Measurements from ENCODE around the gene OR10R2.
"Not testable (repeated sequence)": the region's sequence is repeated elsewhere in the genome, so short reads cannot be mapped to it uniquely, and the experiment has no call there.

OR10R2 gene

GRCh38 chr1:158471920-158472319 is at the start of gene OR10R2:
OR10R2 (plus strand) TSS chr1:158472220; CDS start chr1:158472326, 106 bp downstream.
- DNase-seq (ENCODE audit: low read depth): no peak

- no peak for DNase-seq (ENCODE audit: low read depth)
These were observed 47.0 kb upstream of the OR10R2 start for GRCh38 chr1:158425027-158425426.

GRCh38 chr1:158426137-158426536 is 45.9 kb upstream of the OR10R2 start, which contains the start of gene OR10K2:
OR10K2 (minus strand) TSS chr1:158426237; CDS start chr1:158420866, 5,371 bp downstream.
- DNase-seq (ENCODE audit: low read depth): no peak

GRCh38 chr1:158430163-158430562 is 41.9 kb upstream of the OR10R2 start:
- DNase-seq (ENCODE audit: low read depth): not testable (repeated sequence)

GRCh38 chr1:158434741-158435140 is 37.3 kb upstream of the OR10R2 start:
- DNase-seq (ENCODE audit: low read depth): no peak

GRCh38 chr1:158445376-158445775 is 26.6 kb upstream of the OR10R2 start:
- no peak for DNase-seq (ENCODE audit: low read depth)

GRCh38 chr1:158454537-158454936 is 17.5 kb upstream of the OR10R2 start:
- DNase-seq (ENCODE audit: low read depth): no peak

GRCh38 chr1:158457246-158457645 is 14.8 kb upstream of the OR10R2 start:
- no peak for DNase-seq (ENCODE audit: low read depth)

- no peak for DNase-seq (ENCODE audit: low read depth)
These were observed 13.8 kb upstream of the OR10R2 start for GRCh38 chr1:158458263-158458662.

GRCh38 chr1:158461534-158461933 is 10.5 kb upstream of the OR10R2 start, which contains the start of gene OR10K1:
OR10K1 (plus strand) TSS chr1:158461834; CDS start chr1:158465562, 3,728 bp downstream.
- DNase-seq (ENCODE audit: low read depth): no peak

- no peak for DNase-seq (ENCODE audit: low read depth)
These were observed 13.4 kb downstream of the OR10R2 start for GRCh38 chr1:158485455-158485854.

- no peak for DNase-seq (ENCODE audit: low read depth)
These were observed 19.3 kb downstream of the OR10R2 start for GRCh38 chr1:158491316-158491715.

GRCh38 chr1:158493054-158493453 is 21.0 kb downstream of the OR10R2 start:
- no peak for DNase-seq (ENCODE audit: low read depth)

GRCh38 chr1:158494796-158495195 is 22.8 kb downstream of the OR10R2 start:
- no peak for DNase-seq (ENCODE audit: low read depth)

- DNase-seq (ENCODE audit: low read depth): no peak
These were observed 24.4 kb downstream of the OR10R2 start for GRCh38 chr1:158496374-158496773.

GRCh38 chr1:158506369-158506987 is 34.5 kb downstream of the OR10R2 start:
- DNase-seq (ENCODE audit: low read depth): peak; percentile 7

GRCh38 chr1:158507511-158507910 is 35.5 kb downstream of the OR10R2 start:
- DNase-seq (ENCODE audit: low read depth): no peak

- no peak for DNase-seq (ENCODE audit: low read depth)
These were observed 37.6 kb downstream of the OR10R2 start for GRCh38 chr1:158509471-158510156.

GRCh38 chr1:158516966-158517365 is 44.9 kb downstream of the OR10R2 start:
- DNase-seq (ENCODE audit: low read depth): no peak

- DNase-seq (ENCODE audit: low read depth): no peak
These were observed 48.0 kb downstream of the OR10R2 start for GRCh38 chr1:158520021-158520420.

GRCh38 chr1:158520955-158521665 is 49.1 kb downstream of the OR10R2 start:
- DNase-seq (ENCODE audit: low read depth): no peak

- no peak for DNase-seq (ENCODE audit: low read depth)
These were observed 49.6 kb downstream of the OR10R2 start for GRCh38 chr1:158521666-158522058.
